Upper lobe of left lung (tissue), 4 donors: ENCODE results near the gene LLCFC1.

Source experiments
- CTCF ChIP-seq, 6 experiments: fragments of 450-650 bp in 4 of 6; fragments of 200-600 bp in 2 of 6; sonication (generic) in 2 of 6; IDR thresholded peaks; one replicate each; pipeline ENCODE4 v1.5.1; 2016 to 2019; ENCODE audit warnings: antibody characterized with exemption in 6 of 6
- EP300 ChIP-seq, 4 donors: sonication (generic); formaldehyde crosslinking; IDR thresholded peaks; one replicate each; pipeline ENCODE4 v1.5.1; 2017; ENCODE audit warnings: antibody characterized with exemption in 4 of 4, control low read depth in 2 of 4
- POLR2A ChIP-seq, 4 donors: fragments of 450-650 bp; IDR thresholded peaks; one replicate each; pipeline ENCODE4 v1.5.1; 2016 to 2017; ENCODE audit warnings: antibody characterized with exemption in 4 of 4, mild to moderate bottlenecking in 2 of 4
- POLR2AphosphoS5 ChIP-seq, 2 donors: sonication (generic); formaldehyde crosslinking; IDR thresholded peaks; one replicate each; pipeline ENCODE4 v1.5.1; 2017; ENCODE audit warnings: antibody characterized with exemption in 2 of 2

DNA sequence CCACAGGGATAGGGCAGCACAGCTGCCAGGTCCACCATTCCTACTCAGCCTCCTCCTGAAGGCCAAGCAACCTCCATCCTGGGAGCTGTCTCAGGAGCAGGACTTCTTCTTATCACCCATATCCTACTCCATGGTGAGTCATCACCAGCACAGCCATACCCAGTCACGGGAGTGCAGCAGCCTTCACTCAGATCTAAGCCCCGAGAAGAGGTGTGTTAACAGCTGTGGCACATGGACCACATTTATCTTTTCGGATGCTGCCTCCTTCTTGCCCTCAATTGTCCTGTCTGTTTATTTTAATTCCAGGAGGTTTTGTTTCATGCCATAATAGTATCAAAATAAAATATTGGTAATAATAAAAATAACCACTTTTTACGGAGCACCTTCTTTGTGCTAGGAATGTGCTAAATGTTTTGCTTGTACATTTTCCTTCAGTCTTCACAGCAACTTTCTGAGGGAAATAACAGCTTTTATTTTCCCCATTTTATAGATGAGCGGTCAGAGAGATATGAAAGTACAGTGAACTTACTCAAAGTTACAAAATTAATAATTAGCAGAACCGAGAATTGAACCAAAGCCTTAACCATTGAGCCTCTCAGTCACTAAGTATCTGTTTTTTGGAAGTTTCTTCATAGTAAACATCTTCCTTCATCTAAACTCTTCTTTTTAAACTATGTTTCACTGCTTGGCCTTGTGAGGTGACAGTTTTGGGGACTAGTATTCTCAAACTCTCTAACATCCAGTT is 25.4 kb downstream of the LLCFC1 start:
- TF ChIP-seq POLR2AphosphoS5 (IDR thresholded peaks at IDR 0.05), result no peak
- TF ChIP-seq CTCF (IDR thresholded peaks at IDR 0.05), result no peak
- no peak for TF ChIP-seq POLR2A (IDR thresholded peaks at IDR 0.05)
- no peak for TF ChIP-seq EP300 (IDR thresholded peaks at IDR 0.05)
